Hematopoietic multipotent progenitor cell treated with erythropoietin and hydrocortisone succinate and interleukin-3 and kit ligand, for 4 days (in vitro differentiated cells): ENCODE results near the gene HINT3.
A peak's percentile ranks its signal among the peaks of the same experiment; 100 is the strongest.
"Not testable (repeated sequence)": the region's sequence is repeated elsewhere in the genome, so short reads cannot be mapped to it uniquely, and the experiment has no call there.

Source experiments
- DNase-seq: peaks from one replicate; pipeline ENCODE4 v3.0.0-alpha.2; 2015

The HINT3 gene

GRCh38 chr6:125956506-125957390 is at the start of gene HINT3:
HINT3 (plus strand) TSS chr6:125956770; CDS start chr6:125956978, 208 bp downstream.
- peak; percentile 99 for DNase-seq

DNA sequence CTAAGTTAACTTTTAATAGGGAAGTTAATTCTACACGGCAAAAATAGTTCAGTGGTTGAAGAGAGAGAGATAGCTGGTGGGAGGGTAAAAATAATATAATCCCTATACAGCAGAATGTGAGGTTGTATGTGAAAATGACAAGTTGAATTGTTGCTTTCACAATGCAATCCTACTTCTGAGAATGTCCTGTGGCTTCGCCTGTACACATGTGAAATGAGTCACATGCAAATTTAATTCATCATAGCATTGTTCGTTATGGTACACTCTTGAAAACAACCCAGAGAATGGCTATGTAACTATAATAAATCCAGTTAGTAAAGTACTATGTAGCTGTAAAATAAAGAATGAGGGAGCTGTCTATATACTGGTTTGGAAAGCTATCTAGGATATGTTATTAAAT is 46.0 kb upstream of the HINT3 start:
- peak; percentile 23 for DNase-seq

- peak; percentile 19 for DNase-seq
Measured at GRCh38 chr6:125911051-125911451, 45.5 kb upstream of the HINT3 start.

DNA sequence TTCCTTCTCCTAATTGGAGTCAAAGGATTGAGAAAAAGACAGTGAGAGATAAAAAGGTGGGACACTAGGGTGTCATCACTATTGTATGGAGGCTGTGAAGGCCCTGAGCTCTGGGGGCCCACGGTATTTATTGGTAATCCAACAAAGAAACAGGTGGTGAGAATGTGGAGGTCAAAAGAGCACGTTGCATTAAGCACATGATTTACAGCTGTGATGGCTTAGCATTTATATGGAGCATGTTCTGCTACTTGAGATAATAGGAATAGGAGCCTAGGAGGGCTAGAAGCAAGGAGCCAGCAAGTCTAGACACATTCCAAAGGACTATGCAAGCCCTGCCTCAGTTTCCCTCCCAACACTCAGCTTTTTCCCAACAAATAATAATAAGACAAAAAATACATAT is 44.1 kb upstream of the HINT3 start:
- not testable (repeated sequence) for DNase-seq

DNA sequence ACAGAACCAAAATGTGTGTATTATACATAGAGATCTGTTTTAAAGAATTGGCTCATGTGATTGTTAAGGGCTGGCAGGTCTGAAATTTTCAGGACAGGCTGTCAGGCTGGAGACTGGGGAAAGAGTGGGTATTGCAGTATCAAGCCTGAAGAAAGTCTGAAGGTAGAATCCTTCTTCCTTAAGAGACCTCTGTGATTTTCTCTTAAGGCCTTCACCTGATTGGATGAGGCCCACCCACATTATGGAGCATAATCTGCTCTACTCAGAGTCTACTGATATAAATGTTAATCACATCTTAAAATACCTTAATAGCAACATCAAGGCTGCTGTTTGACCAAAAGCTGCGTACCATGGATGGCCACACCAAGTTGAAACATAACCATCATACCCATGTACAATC is 43.4 kb upstream of the HINT3 start:
- no peak for DNase-seq

DNA sequence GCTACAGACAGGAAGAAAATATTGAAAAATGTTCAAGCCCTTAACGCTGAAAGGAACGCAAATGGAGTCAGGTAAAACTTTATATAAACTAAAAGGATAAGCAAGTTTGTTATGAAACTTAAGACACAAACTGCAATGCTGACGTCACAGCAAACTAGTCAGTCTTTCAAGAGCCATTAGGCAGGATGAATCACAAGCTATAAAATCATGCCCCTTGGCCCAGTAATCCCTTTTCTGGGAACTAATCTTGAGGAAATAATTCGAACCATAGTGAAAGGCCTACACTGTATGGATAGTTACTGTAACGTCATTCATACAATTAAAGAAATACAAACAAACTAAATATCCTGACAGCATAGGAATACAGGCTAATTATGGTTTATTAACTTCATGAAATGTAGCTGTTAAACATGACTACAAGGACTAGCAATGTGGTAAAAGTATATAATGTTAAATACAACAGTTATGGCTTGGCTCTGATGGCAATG is 42.7 kb upstream of the HINT3 start:
- no peak for DNase-seq

DNA sequence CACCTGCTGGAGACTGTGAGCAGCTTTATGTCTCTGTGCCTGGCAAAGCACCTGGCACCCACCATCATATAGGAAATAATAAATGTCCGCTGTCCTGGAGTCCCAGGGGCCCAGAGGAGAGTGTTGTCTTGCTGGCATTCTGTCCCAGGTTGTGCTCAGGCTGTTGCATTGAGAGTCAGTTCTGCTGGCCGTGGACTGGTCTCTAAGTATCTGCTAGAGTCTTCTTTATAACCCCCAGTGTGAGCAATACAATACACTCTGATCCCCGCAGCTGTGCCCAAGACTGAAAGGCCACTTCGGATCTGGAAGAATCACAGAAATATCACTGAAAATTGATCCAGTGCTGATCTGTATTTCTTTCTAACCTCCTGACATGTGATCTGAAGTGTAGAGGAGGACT is 38.3 kb upstream of the HINT3 start:
- no peak for DNase-seq

DNA sequence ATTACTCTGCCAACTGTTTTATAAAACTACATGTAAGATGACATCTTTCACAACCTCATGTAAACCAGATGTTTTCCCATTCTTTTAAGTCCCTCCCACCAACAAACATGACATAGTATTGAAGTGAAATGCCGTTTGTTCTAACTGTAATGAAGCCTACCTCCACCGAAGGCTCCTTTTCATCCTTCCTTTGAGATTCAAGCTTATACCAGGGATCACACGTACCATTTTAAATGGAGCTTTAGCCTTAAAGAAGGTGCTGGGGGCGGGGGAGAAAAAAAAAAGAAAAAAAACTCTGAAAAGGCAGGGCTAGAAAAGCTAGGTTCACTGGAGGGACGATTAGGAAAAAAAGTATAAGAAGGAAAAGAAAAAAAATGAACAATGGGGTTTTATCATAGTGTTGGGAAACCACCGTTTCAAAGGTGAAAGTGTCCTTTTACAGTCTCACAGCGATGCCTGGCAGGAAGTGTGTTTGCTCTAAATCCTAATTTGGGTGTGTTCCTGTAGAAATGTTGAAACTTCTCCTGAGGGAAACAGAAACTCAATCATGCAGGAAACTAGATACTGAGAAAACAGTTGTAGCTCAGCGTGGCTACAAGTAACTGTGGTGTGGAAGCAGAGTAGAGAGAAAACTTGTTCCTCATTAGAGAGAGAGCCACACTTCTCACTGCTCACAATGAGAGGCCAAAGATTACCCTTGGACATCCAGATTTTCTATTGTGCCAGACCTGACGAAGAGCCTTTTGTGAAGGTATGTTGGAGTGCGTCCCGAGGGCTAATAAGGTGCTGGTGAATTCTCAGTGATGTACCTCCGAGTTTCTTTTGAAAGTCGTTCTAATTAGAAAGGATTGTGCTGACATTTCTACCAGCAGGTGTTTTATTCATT is 37.6 kb upstream of the HINT3 start:
- DNase-seq: peak; percentile 85

DNA sequence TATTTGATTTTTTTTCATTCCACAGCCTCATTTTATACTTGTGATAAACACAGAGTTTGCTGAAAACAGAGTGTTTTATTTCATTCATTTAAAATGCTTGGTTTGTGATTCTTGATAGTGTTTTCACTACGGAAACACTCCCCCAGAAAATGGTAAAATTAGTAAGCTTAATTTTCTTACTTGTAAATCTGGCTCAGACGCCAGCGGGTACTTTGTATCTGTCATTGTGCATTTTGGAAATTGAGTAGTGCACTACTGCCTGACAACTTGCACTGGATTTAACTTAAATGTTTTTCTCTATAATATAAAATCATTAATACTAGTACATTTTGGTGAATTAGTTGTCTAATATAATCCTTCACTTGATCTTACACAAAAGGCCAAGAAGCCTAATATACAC is 37.0 kb upstream of the HINT3 start:
- DNase-seq: no peak

GRCh38 chr6:125922322-125922860 is 34.2 kb upstream of the HINT3 start:
- DNase-seq: no peak

DNA sequence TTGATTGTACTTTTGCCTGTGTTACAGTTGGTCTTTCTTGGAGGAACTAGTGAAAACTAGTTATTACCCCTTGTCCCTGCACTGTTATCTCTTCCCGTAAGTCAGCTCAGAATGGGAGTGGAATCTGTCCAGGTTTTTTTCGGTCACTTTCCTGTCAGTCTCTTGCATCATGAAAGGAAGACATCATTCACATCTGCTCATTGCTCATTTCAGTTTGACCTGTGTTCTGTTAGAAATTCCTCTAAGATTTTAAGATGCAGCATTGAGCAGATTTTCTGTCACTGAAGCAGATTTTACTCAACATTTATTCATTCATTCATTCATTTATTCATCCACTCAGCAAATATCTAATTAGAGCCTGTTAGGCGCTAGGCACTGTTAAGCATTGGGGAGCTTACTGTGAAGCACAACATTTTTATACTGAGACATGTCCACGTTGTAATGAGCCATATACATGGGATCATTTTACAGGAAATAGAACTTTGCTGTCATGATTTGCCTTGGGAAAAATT is 33.1 kb upstream of the HINT3 start:
- peak; percentile 52 for DNase-seq

GRCh38 chr6:125924169-125924568 is 32.4 kb upstream of the HINT3 start:
- peak; percentile 82 for DNase-seq

DNA sequence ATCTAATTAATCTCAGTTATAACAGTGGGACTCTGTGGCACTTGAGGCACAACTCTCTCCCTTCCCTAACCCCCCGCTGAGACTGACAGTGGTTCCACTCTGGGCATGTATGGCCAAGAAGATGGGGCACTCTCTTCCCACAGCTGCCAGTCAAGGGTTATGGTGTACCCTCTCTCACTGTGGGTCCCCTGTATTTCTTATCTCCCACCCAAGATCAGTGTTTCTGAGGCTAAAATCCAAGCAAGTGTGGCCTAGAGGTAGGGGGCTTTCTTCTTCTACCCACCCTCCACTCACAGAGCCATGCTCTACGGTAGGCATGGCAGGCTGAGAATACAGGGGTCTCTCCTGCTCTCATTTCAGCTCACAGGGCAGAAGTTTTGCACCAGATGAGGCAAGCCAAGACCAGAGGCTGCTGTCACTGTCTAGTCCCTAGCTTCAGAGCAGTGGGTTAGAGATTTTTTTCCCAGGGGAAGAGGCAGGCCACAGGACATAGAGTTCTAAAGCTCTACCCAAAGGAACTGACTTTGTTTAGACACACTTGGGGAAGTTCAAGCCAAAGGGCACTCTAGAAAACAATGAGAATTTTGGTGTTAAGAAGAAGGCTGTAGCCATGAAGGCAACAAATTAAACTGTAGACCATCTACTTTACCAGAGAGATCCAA is 31.7 kb upstream of the HINT3 start:
- DNase-seq: no peak

DNA sequence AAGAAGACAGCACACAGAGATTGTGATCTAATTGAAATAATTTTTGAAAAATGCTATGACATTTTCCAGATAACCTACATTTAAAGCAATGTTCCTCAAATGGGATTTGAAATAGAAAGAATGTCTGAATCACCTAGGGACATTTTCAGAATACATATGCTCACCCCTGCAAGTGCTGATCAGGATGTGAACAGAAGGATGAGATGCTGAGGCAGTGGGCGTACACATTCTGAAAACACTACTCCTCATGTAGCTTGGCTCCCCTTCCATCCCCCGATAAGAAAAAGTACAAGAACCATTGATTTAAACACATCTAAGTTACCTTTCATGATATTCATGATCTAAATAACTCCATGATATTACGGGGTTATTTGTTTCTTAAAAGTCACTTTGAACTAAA is 29.9 kb upstream of the HINT3 start:
- DNase-seq: no peak

DNA sequence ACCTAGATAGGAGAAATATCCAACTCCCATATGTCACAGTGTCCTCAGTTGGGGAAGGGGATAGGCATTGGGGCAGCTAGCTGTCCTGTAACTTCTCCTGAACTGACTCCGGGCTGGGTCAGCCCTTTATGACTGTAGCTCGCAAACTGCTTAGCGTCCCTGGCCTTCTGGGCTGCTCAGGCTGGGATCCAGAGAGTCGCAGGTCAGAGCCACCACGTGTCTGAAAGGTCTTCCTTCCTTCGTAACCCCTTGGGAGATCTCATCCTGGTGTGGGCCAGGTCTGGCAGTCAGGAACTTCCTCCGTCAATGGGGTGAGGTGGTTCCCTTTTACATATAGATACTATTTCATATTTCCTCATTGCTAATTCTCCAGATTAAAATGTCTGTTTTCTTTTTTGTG is 28.8 kb upstream of the HINT3 start:
- DNase-seq: no peak

- DNase-seq: no peak
Measured at GRCh38 chr6:125930765-125931418, 25.7 kb upstream of the HINT3 start.

GRCh38 chr6:125931733-125932450 is 24.7 kb upstream of the HINT3 start:
- no peak for DNase-seq

- DNase-seq: no peak
Measured at GRCh38 chr6:125932451-125932795, 24.1 kb upstream of the HINT3 start.

DNA sequence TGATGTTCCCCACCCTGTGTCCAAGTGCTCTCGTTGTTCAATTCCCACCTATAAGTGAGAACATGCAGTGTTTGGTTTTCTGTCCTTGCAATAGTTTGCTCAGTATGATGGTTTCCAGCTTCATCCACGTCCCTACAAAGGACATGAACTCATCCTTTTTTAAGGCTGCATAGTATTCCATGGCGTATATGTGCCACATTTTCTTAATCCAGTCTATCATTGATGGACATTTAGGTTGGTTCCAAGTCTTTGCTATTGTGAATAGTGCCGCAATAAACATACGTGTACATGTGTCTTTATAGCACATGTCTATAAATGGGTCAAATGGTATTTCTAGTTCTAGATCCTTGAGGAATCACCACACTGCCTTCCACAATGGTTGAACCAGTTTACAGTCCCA is 21.1 kb upstream of the HINT3 start:
- DNase-seq: not testable (repeated sequence)

DNA sequence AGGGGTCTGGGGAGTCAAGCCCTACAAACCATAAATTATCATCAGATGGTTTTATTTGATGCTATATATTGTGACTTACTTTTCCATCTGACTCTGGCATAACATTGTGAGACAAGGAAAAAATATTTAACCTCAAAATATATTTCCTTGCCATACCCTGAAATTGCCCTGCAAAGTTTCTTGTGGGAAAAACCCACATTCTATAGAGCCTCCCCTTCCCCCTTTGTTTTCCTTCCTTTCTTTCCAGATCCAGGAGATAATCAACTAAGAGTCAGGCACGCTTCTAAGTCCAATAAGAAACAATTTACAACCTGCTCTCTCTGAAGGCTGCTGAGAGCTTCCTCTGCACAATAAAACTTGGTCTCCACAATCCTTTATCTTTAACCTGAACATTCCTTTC is 17.5 kb upstream of the HINT3 start:
- DNase-seq: no peak

DNA sequence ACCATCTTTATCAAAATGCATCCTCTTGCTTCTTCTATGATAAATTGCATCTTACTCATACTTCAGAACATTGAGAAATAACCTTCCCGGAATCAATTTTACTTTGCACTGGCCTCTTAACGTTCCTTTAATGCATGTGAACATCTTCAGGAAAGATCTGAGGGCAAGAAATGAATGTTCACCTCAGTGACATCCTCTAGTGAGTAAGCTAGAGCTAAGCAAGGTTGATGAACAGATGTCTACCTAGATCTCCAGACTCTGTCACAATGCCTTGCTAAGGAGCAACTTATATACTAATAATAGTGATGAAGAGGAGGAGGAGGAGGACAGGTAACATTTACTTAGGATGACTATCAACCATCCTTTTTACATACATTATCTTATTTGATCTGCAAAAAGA is 16.8 kb upstream of the HINT3 start:
- no peak for DNase-seq
